SK-N-MC (cell line): ENCODE results near the gene MBOAT7.

Experiments
- EZH2 ChIP-seq: fragments of 200-600 bp; sonication (generic); IDR thresholded peaks from one replicate; pipeline ENCODE4 v1.6.1; 2017; ENCODE audit warnings: antibody characterized with exemption
- POLR2AphosphoS5 ChIP-seq: IDR thresholded peaks from 2 replicates; pipeline ENCODE4 v1.6.1; 2012; ENCODE audit warnings: mild to moderate bottlenecking, low read depth, low read length, borderline replicate concordance

- no peak for TF ChIP-seq EZH2
- no peak for TF ChIP-seq POLR2AphosphoS5
Measured at GRCh38 chr19:54152267-54152666, 37.1 kb downstream of the MBOAT7 start.
